ENCODE results near the gene TRIM14. TPM values are rescaled to one million over a fixed set of nuclear protein-coding genes. Genes with fewer than 3 reads are reported as not detected.

The TRIM14 gene
- total RNA-seq, 2 donors from 2014 or later: 2.1 to 4.9 TPM

GRCh38 chr9:98074115-98074990 is 44.7 kb downstream of the TRIM14 start:
- peak; percentile 47 to 60 (median 50) for DNase-seq
- no peaks in the 10 kb centered on the region for H3K9me3 ChIP-seq
- peaks cover 25% of the 10 kb centered on the region for H3K4me1 ChIP-seq
- peak; percentile 68 for ATAC-seq
- intact Hi-C loops (cut with DNase I): no loop called here
- H3K36me3 ChIP-seq (replicated peaks in 1 of 2; ENCODE audit: insufficient read depth in 1 of 2, low read depth in 2 of 2): peaks cover 0 to 2% of the 10 kb centered on the region in 2 donors
- no peaks in the 10 kb centered on the region for H3K27me3 ChIP-seq
- TF ChIP-seq, protein P1, sequence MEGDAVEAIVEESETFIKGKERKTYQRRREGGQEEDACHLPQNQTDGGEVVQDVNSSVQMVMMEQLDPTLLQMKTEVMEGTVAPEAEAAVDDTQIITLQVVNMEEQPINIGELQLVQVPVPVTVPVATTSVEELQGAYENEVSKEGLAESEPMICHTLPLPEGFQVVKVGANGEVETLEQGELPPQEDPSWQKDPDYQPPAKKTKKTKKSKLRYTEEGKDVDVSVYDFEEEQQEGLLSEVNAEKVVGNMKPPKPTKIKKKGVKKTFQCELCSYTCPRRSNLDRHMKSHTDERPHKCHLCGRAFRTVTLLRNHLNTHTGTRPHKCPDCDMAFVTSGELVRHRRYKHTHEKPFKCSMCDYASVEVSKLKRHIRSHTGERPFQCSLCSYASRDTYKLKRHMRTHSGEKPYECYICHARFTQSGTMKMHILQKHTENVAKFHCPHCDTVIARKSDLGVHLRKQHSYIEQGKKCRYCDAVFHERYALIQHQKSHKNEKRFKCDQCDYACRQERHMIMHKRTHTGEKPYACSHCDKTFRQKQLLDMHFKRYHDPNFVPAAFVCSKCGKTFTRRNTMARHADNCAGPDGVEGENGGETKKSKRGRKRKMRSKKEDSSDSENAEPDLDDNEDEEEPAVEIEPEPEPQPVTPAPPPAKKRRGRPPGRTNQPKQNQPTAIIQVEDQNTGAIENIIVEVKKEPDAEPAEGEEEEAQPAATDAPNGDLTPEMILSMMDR (IDR thresholded peaks at IDR 0.05): peak; percentile 67 to 94 (median 76)
- TF ChIP-seq POLR2A (IDR thresholded peaks at IDR 0.05): no peak
- H3K27ac ChIP-seq: no peak overlapping the region
- no peak overlapping the region for H3K4me3 ChIP-seq
- 29 to 30% methylated on average over 7 to 13 of the region's 13 CpGs for WGBS, 2 donors

GRCh38 chr9:98071737-98072136 is 47.3 kb downstream of the TRIM14 start:
- WGBS, 2 donors: 76 to 95% methylated on average over 8 of the region's 9 CpGs
- no peak for TF ChIP-seq POLR2A (IDR thresholded peaks at IDR 0.05)
- TF ChIP-seq, protein P1 (IDR thresholded peaks at IDR 0.05): no peak
- Histone ChIP-seq H3K4me3 (no peak overlapping the region), H3K27ac (no peak overlapping the region), H3K36me3 (replicated peaks in 1 of 2; ENCODE audit: insufficient read depth in 1 of 2, low read depth in 2 of 2) (no peaks in the 10 kb centered on the region), H3K4me1 (peaks cover 25% of the 10 kb centered on the region), H3K9me3 (no peaks in the 10 kb centered on the region), H3K27me3 (no peaks in the 10 kb centered on the region)
- DNase-seq (no peak), ATAC-seq (no peak)
- intact Hi-C loops (cut with DNase I): no loop called here

GRCh38 chr9:98070704-98071103 is 48.3 kb downstream of the TRIM14 start:
- intact Hi-C loops (cut with DNase I): no loop called here
- Histone ChIP-seq H3K36me3 (replicated peaks in 1 of 2; ENCODE audit: insufficient read depth in 1 of 2, low read depth in 2 of 2) (no peaks in the 10 kb centered on the region), H3K27ac (no peak overlapping the region), H3K9me3 (no peaks in the 10 kb centered on the region), H3K4me3 (no peak overlapping the region), H3K4me1 (peaks cover 25% of the 10 kb centered on the region), H3K27me3 (no peaks in the 10 kb centered on the region)
- WGBS, 2 donors: 93 to 97% methylated on average over 7 of the region's 7 CpGs
- ATAC-seq (no peak), DNase-seq (no peak)
- TF ChIP-seq, protein P1 (IDR thresholded peaks at IDR 0.05): no peak
- TF ChIP-seq POLR2A (IDR thresholded peaks at IDR 0.05): no peak

DNA sequence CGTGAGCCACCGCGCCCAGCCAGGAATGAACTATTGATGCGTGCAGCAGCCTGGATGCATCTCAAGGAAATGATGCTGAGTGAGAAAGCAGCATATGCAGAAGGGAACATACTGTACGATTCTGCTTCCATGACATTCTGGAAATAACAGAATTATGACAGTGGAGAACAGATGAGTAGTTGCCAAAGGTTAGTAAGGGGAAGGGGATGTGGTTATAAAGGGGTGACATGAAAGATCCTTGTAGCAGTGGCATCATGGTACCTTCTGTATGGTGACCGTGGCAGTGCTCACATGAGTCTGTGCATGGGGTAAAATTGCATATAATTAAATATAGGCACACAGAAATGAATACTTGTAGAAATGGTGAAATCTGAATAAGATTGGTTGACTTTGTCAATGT is 49.5 kb downstream of the TRIM14 start:
- Histone ChIP-seq H3K9me3 (no peaks in the 10 kb centered on the region), H3K27me3 (no peaks in the 10 kb centered on the region), H3K36me3 (replicated peaks in 1 of 2; ENCODE audit: insufficient read depth in 1 of 2, low read depth in 2 of 2) (peaks cover 0 to 4% of the 10 kb centered on the region in 2 donors), H3K27ac (no peak overlapping the region), H3K4me3 (no peak overlapping the region), H3K4me1 (peaks cover 17% of the 10 kb centered on the region)
- 85 to 93% methylated on average over 6 of the region's 6 CpGs for WGBS, 2 donors
- intact Hi-C loops (cut with DNase I): no loop called here
- TF ChIP-seq POLR2A (IDR thresholded peaks at IDR 0.05): no peak
- TF ChIP-seq, protein P1 (IDR thresholded peaks at IDR 0.05): no peak
- DNase-seq (no peak), ATAC-seq (no peak)
